Esophagus muscularis mucosa (tissue), 4 donors: ENCODE measurements around the gene ARHGEF12.

Experiments used
- CTCF ChIP-seq, 3 experiments: fragments of 200-600 bp in 2 of 3; fragments of 450-650 bp in 1 of 3; sonication (generic) in 2 of 3; IDR thresholded peaks; one replicate each; pipeline ENCODE4 v1.5.1; 2017 to 2019; ENCODE audit warnings: antibody characterized with exemption in 3 of 3, mild to moderate bottlenecking in 2 of 3, moderate library complexity in 1 of 3
- EP300 ChIP-seq: sonication (generic); formaldehyde crosslinking; IDR thresholded peaks from one replicate; pipeline ENCODE4 v1.6.1; 2017; ENCODE audit warnings: antibody characterized with exemption
- POLR2A ChIP-seq: fragments of 450-650 bp; IDR thresholded peaks from one replicate; pipeline ENCODE4 v1.6.1; 2017; ENCODE audit warnings: antibody characterized with exemption, moderate library complexity, mild to moderate bottlenecking, low read depth
- POLR2AphosphoS5 ChIP-seq, 2 donors: sonication (generic); formaldehyde crosslinking; IDR thresholded peaks; one replicate each; pipeline ENCODE4 v1.6.1; 2017; ENCODE audit warnings: antibody characterized with exemption in 2 of 2

- no peak for TF ChIP-seq CTCF (IDR thresholded peaks at IDR 0.05)
- no peak for TF ChIP-seq POLR2AphosphoS5 (IDR thresholded peaks at IDR 0.05)
- TF ChIP-seq POLR2A: no peak
- no peak for TF ChIP-seq EP300
Observed at GRCh38 chr11:120350637-120351036, 14.4 kb downstream of the ARHGEF12 start.
